ENCODE results near the gene COL11A2. TPM values are rescaled to one million over a fixed set of nuclear protein-coding genes. Genes with fewer than 3 reads are reported as not detected.

The COL11A2 gene
- total and polyA plus RNA-seq, 2 of the 13 experiments (the other 11 are each of a cell fraction or from before 2014, with no cell fraction given) = 0.55 TPM

DNA sequence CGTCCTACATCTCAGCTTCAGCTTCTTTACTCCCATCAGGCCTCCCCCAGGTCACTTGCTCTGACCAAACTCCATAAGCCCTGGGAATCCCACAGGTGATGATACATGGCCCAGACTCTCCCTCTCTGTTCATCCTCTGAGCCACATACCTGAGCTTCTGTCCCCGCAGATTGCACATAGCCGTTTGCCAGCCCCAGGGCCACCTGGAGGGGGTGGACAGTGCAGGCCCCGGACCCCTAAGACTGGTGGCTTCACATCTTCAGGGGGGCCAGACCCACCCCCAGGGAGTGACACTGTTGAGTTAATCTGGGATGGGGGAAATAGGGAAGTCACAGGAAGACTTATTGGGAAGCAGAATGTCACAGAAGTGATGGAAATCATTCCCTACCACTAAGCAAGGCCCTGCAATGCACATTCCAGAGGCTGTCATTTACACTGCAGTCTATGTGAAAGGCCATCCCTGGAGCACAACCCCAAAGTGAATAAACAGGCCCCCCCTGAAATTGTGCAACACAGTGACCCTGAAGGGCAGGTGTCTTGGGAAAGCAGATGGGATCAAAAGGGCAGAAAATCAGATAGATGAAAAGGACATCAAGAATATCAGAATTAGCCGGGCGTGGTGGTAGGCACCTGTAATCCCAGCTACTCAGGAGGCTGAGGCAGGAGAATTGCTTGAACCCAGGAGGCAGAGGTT lies 6.0 kb upstream of the COL11A2 start (continued):
- TF ChIP-seq ARNT2 (CRISPR knock-in tag; IDR thresholded peaks at IDR 0.05; ENCODE audit: low read depth) (peak; percentile 68; the same call in 1 of the 2 replicates), HOXA9 (CRISPR knock-in tag; IDR thresholded peaks at IDR 0.05; ENCODE audit: borderline replicate concordance) (0 out of 2 replicates have a peak, but pooled peaks have one; percentile 26), ZNF235 (CRISPR knock-in tag; IDR thresholded peaks at IDR 0.05; ENCODE audit: borderline replicate concordance) (0 out of 2 replicates have a peak, but pooled peaks have one; percentile 45), CREB3 (CRISPR knock-in tag; IDR thresholded peaks at IDR 0.05) (no peak), TMF1 (CRISPR knock-in tag; IDR thresholded peaks at IDR 0.05; ENCODE audit: low read depth) (no peak), ZNF781 (CRISPR knock-in tag; IDR thresholded peaks at IDR 0.05; ENCODE audit: borderline replicate concordance, not compliant biosample characterization) (peak; percentile 16), CHCHD3 (CRISPR knock-in tag; IDR thresholded peaks at IDR 0.05) (no peak), TAF1 (CRISPR knock-in tag; IDR thresholded peaks at IDR 0.05) (peak; percentile 20; the same call in 1 of the 2 replicates), ZNF878 (CRISPR knock-in tag; IDR thresholded peaks at IDR 0.05) (peak; percentile 89), YEATS4 (CRISPR knock-in tag; IDR thresholded peaks at IDR 0.05; ENCODE audit: borderline replicate concordance) (peak; percentile 77; the same call in 1 of the 2 replicates), ZNF724P (CRISPR knock-in tag; IDR thresholded peaks at IDR 0.05; ENCODE audit: borderline replicate concordance) (no peak), RAD21 (CRISPR knock-in tag; IDR thresholded peaks at IDR 0.05) (no peak), SATB2 (CRISPR knock-in tag; IDR thresholded peaks at IDR 0.05) (no peak), MEIS2 (CRISPR knock-in tag; IDR thresholded peaks at IDR 0.05) (peak; percentile 91; the same call in 1 of the 2 replicates), DR1 (CRISPR knock-in tag; IDR thresholded peaks at IDR 0.05) (no peak), SNRNP70 (IDR thresholded peaks at IDR 0.05; ENCODE audit: low read depth, low read length) (no peak), ZGPAT (CRISPR knock-in tag; IDR thresholded peaks at IDR 0.05) (peak; percentile 96), ISL2 (CRISPR knock-in tag; IDR thresholded peaks at IDR 0.05) (peak; percentile 83; the same call in 1 of the 2 replicates), PTBP1 (IDR thresholded peaks at IDR 0.05; ENCODE audit: low read depth, low read length, poor library complexity, severe bottlenecking) (no peak)
- TF ChIP-seq, protein P1, sequence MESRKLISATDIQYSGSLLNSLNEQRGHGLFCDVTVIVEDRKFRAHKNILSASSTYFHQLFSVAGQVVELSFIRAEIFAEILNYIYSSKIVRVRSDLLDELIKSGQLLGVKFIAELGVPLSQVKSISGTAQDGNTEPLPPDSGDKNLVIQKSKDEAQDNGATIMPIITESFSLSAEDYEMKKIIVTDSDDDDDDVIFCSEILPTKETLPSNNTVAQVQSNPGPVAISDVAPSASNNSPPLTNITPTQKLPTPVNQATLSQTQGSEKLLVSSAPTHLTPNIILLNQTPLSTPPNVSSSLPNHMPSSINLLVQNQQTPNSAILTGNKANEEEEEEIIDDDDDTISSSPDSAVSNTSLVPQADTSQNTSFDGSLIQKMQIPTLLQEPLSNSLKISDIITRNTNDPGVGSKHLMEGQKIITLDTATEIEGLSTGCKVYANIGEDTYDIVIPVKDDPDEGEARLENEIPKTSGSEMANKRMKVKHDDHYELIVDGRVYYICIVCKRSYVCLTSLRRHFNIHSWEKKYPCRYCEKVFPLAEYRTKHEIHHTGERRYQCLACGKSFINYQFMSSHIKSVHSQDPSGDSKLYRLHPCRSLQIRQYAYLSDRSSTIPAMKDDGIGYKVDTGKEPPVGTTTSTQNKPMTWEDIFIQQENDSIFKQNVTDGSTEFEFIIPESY (CRISPR knock-in tag; IDR thresholded peaks at IDR 0.05) = peak; percentile 71; the same call in 1 of the 2 replicates
- TF ChIP-seq, protein P2, sequence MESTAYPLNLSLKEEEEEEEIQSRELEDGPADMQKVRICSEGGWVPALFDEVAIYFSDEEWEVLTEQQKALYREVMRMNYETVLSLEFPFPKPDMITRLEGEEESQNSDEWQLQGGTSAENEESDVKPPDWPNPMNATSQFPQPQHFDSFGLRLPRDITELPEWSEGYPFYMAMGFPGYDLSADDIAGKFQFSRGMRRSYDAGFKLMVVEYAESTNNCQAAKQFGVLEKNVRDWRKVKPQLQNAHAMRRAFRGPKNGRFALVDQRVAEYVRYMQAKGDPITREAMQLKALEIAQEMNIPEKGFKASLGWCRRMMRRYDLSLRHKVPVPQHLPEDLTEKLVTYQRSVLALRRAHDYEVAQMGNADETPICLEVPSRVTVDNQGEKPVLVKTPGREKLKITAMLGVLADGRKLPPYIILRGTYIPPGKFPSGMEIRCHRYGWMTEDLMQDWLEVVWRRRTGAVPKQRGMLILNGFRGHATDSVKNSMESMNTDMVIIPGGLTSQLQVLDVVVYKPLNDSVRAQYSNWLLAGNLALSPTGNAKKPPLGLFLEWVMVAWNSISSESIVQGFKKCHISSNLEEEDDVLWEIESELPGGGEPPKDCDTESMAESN (CRISPR knock-in tag; conservative IDR thresholded peaks at IDR 0.05) = peak; percentile 76; the same call in 1 of the 2 replicates
- TF ChIP-seq, protein P3, sequence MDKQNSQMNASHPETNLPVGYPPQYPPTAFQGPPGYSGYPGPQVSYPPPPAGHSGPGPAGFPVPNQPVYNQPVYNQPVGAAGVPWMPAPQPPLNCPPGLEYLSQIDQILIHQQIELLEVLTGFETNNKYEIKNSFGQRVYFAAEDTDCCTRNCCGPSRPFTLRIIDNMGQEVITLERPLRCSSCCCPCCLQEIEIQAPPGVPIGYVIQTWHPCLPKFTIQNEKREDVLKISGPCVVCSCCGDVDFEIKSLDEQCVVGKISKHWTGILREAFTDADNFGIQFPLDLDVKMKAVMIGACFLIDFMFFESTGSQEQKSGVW (CRISPR knock-in tag; IDR thresholded peaks at IDR 0.05; ENCODE audit: borderline replicate concordance) = no peak
